DLD1 (cell line): ENCODE data around the gene CATSPERD.

Experiments used
- in situ Hi-C: cut with HindIII; loops from 2 replicates; pipeline ENCODE4 v1.10.0; 2017; ENCODE audit warnings: low sequenced_read_pairs

Gene CATSPERD

GRCh38 chr19:5801796-5802619 lies 81.6 kb downstream of the CATSPERD start:
- in situ Hi-C loops = no loop called here

DNA sequence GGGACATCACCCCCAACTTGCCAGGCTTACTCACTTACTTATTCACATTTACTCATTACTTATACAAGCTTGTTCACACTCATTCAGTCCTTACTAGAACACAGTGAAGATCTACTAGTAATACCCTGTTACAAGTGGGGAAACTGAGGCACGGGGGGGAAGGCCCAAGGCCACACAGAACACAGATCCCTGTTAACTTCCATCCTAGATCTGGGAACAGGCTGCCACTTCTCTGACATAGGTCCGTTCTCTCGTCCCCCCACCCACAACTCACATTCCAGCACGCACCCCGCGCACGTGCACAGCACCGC lies 83.0 kb downstream of the CATSPERD start:
- in situ Hi-C loops = no loop called here

DNA sequence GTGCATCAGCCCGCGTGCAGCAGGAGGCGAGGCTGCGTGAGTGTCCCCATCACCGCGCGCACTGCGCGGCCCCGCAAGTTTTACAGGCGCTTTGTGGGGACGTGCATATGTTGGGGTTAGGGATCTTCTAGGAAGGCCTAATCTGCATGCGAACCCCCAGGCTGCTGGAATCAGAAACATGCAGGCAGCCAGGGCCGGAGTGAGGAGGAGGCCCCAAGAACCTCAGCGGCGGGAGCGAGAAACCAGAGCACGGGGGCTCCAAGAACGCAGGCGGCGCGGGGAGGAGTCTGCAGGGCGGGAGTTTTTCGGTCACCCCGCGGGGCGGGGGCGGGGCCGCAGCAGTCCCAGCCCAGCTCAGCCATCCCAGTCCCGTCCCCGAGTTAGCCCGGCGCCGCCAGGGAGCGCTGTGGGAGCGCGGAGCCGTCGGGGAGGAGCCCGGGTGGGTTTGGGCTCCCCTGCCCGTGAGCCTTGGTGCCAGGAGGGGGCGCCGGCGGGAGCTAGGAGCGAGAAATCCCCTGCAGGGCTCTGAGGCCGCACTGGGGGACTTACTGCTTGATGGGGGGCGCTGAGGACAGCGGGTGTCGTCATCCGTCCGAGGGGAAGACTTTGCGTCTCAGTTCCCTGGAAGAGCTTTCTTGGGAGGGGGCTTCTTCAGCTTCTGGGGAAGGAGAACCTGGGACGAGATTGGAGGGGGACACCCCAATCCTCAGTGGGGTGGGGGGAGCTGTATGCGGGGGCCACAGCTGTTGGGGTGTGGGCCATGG lies 83.5 kb downstream of the CATSPERD start:
- in situ Hi-C loops = no loop called here

DNA sequence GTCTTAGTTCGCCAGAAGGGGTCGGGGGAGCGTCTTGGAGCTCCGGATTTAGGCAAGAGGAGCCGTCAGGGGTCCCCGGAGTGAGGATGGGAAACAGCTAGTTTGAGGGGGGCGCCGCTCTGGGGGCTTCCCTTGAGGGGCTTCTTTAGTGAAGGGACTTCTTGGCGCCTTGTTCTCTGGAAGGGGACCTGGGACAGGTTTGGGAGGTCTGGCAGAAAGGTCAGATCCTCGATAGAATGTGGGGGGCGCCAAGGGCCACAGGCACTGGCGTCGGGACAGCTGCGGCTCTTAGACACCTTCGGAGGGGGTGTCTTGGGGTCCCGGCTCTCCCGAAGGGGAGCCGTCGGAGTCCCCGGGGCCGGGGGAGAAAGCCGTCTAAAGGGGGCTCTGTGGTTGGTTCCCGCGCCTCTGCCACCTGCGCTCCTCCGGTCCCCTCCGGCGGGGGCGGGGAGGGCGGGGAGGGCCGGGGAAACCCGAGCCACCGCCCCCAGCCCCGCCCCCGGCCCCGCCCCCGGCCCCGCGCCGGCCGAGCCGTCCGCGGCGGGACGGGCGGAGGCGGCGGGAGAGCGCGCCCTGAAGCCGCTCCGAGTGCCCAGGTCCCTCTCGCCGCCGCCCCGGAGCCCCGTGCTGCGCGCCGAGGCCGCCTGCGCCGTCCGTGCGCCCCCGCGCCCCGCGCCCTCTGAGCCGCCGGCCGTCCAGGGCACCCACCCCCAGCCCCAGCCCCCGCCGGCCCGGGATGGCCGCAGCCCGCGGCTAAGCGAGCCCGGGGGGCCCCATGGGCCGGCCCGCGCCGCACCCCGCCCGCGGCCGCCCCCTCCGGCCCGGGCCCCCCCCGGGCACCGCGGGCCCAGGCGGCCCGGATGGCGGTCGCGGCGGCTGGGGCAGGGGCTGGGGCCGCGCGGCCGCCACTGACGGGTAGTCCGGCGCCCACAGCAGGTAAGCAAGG lies 84.4 kb downstream of the CATSPERD start, which contains the start of gene NRTN:
Gene NRTN (plus strand): TSS at position 552 of the 946 bp plus-strand sequence. CDS start 19,099 bp downstream, outside the sequence.
- in situ Hi-C loops = no loop called here

GRCh38 chr19:5805462-5806132 lies 85.2 kb downstream of the CATSPERD start:
- in situ Hi-C loops = no loop called here

- in situ Hi-C loops = no loop called here
Observed at GRCh38 chr19:5806133-5806489, 85.7 kb downstream of the CATSPERD start.

GRCh38 chr19:5806905-5807304 lies 86.5 kb downstream of the CATSPERD start:
- in situ Hi-C loops = no loop called here

DNA sequence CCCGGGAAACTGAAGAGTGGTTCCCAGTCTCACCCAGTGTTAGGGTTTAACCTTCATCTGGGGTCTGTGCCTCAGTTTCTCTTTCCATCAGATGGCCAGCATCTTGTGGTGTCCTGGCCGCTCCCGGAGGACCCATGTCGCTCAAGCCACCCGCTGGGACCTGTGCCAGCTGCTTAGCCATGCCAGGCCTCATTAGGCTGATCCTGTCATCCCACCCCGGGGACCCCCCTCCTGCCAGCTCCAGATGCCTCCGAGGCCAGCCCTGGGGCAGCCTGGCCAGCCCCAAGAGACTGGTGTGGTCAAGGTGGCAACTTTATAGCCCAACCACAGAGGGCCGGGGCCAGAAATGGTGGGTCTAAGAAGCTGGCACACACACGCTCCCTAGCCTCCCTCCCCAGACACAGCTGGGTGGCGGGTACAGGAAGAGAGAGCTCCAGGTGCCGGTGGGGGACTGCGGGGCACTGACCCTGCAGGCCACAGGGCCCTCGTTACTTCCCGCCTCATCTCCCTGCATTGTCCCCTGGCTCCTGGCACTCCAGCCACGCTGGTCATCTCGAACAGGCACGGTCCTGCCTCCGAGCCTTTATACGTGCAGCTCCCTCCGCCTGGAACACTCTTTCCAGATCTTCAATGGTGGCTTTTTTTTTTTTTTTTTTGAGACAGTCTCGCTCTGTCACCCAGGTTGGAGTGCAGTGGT lies 87.8 kb downstream of the CATSPERD start:
- in situ Hi-C loops = no loop called here

- in situ Hi-C loops = no loop called here
Observed at GRCh38 chr19:5809053-5809452, 88.6 kb downstream of the CATSPERD start.

GRCh38 chr19:5809469-5809868 lies 89.0 kb downstream of the CATSPERD start:
- in situ Hi-C loops = no loop called here

DNA sequence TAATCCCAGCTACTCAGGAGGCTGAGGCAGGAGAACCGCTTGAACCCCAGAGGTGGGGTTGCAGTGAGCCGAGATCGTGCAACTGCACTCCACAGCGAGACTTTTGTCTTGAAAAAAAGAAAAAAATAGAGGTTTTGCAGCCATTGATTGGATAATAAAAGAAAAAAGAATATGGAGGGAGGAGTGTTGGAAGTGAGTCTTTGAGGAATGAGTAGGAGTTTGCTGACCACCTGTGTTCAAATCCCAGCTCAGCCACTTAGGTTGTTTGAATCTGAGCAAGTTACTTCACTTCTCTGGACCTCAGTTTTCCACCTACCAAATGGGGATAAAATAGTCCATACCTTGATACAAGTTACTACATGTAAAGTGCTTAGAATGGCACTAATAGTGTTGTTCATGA lies 90.7 kb downstream of the CATSPERD start:
- in situ Hi-C loops = no loop called here

- in situ Hi-C loops = no loop called here
Observed at GRCh38 chr19:5814123-5814851, 93.8 kb downstream of the CATSPERD start.

- in situ Hi-C loops = no loop called here
Observed at GRCh38 chr19:5814852-5815246, 94.4 kb downstream of the CATSPERD start.

GRCh38 chr19:5817218-5817617 lies 96.8 kb downstream of the CATSPERD start:
- in situ Hi-C loops = no loop called here

DNA sequence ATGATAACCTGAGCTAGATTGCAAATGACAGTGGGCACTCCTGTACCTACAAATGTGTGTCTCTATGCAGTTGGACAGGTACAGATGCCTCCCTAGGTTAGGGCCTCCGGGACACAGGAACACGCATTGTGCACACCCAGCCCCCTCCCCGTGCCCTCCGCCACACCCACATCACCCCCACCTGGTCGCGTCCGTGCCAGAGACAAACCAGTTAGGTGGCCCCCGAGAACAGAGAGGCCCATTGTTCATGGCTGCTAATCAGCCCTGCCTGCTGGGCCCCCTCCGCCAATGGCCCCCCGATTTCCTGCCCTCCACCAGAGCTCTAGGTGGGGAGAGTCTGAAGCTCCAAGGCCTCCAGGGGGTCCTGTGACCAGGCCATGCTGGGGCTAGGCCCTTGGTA lies 98.2 kb downstream of the CATSPERD start:
- in situ Hi-C loops = no loop called here

DNA sequence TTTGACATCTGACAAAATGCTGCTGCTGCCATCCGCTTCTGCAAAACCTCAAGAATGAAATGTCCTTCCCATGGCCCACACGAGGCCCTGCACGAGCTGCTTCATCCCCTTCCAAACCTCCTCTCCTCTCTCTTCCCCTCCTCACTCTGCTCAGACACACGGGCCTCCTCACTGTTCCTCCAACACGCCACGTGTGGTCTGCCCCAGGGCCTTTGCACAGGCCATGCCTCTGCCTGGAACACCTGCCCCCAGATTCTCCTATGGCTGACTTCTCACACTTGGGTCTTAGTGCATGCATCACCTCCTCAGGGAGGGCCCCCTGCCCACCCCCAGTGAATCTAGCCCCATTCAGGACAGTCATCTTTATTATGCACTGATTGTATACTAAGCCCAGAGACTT lies 100.3 kb downstream of the CATSPERD start:
- in situ Hi-C loops = no loop called here

- in situ Hi-C loops = no loop called here
Observed at GRCh38 chr19:5821521-5822180, 101.2 kb downstream of the CATSPERD start.

DNA sequence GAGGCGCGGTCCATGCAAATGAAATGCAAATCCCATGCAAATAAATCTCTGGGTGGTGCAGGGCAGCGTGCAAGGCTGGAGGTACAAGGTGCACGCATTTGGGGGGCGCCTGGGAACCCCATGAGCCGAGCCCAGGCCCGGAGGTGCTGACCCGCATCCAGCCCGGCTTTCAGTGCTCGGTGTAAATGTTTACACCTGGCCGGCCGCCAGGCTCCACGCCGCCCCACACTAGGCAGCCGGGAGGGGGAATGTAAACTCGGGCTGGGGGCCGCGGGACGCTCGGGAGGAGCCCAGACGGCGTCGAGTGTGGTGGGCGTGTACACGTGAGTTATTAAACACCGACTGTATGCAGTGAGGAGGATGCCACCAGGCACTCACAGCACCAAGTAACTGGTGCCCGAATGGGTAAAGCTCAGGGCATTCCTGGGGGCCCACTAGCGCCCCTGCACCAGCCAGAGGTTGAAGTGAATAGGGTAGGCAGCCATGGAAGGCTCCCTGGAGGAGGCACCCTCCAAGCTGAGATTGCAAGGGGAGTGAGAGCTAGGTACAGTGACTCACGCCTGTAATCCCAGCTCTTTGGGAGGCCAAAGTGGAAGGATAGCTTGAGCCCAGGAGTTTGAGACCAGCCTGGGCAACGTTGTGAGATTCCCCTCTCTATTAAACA lies 101.9 kb downstream of the CATSPERD start:
- in situ Hi-C loops = no loop called here
